Kasumi-1 (cell line): ENCODE data around the gene ARAP1.

Source experiments
- DNase-seq, 2 experiments: peaks; one replicate each; lab custom pipeline; 2025; lab: John Stamatoyannopoulos, UW

ARAP1 gene

GRCh38 chr11:72743321-72744221, 8.6 kb downstream of the ARAP1 start:
- no peak for DNase-seq

- no peak for DNase-seq
Measured at GRCh38 chr11:72742513-72743320, 9.5 kb downstream of the ARAP1 start.

- DNase-seq, result peak in 1 of 2 experiments; percentile 13
Measured at GRCh38 chr11:72741849-72742512, 10.2 kb downstream of the ARAP1 start.

GRCh38 chr11:72741429-72741833, 10.8 kb downstream of the ARAP1 start:
- peak; percentile 47 to 51 for DNase-seq

- no peak for DNase-seq
Measured at GRCh38 chr11:72740562-72741428, 11.4 kb downstream of the ARAP1 start.

- DNase-seq, result no peak
Measured at GRCh38 chr11:72740060-72740424, 12.2 kb downstream of the ARAP1 start.

- DNase-seq, result no peak
Measured at GRCh38 chr11:72739240-72740059, 12.8 kb downstream of the ARAP1 start.

- DNase-seq, result peak; percentile 60 to 68
Measured at GRCh38 chr11:72738199-72739141, 13.7 kb downstream of the ARAP1 start.

- DNase-seq, result no peak
Measured at GRCh38 chr11:72737336-72737735, 14.9 kb downstream of the ARAP1 start.

GRCh38 chr11:72736452-72737069, 15.6 kb downstream of the ARAP1 start:
- DNase-seq, result peak; percentile 97 to 98

- peak in 1 of 2 experiments; percentile 23 for DNase-seq
Measured at GRCh38 chr11:72735495-72736027, 16.6 kb downstream of the ARAP1 start.

- DNase-seq, result no peak
Measured at GRCh38 chr11:72732329-72732728, 19.9 kb downstream of the ARAP1 start.

- DNase-seq, result no peak
Measured at GRCh38 chr11:72730737-72731136, 21.5 kb downstream of the ARAP1 start.

- no peak for DNase-seq
Measured at GRCh38 chr11:72730243-72730642, 22.0 kb downstream of the ARAP1 start.

- no peak for DNase-seq
Measured at GRCh38 chr11:72727521-72727920, 24.7 kb downstream of the ARAP1 start.

- DNase-seq, result no peak
Measured at GRCh38 chr11:72726266-72727220, 25.7 kb downstream of the ARAP1 start.

- no peak for DNase-seq
Measured at GRCh38 chr11:72725724-72726028, 26.5 kb downstream of the ARAP1 start.
